B cell (primary cell): ENCODE measurements around the gene FBXL4.

Experiments
- EZH2 ChIP-seq: IDR thresholded peaks from 2 replicates; pipeline ENCODE4 v1.6.1; 2012; ENCODE audit warnings: borderline replicate concordance, low read depth, mild to moderate bottlenecking, moderate library complexity, low read length; ENCODE audit not compliant: insufficient read depth, poor library complexity, severe bottlenecking
- TF ChIP-seq, protein P1 (sequence below): fragments of 200-600 bp; IDR thresholded peaks from one replicate; pipeline ENCODE4 v1.8.0; 2022; ENCODE audit warnings: antibody characterized with exemption, mild to moderate bottlenecking

DNA sequence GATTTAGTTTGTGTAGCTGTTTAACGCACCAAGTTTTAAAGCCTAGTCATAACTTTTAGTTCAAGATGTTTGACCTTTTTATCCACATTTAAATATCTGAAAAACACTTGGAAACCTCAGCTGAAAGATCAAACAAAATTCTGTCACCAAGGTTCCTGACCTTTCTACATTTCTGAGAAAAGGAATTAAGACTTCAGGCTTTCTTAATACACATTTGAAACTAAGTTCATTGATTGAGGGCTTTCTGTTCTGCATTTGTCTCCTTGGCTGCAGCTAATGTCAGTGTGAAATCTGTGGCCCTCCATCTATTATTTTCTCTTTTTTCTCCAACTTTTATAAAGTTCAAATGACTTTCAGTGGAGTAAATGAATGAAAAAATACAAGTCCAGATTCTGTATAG lies 22.7 kb upstream of the FBXL4 start:
- TF ChIP-seq EZH2 = no peak
- TF ChIP-seq, protein P1, sequence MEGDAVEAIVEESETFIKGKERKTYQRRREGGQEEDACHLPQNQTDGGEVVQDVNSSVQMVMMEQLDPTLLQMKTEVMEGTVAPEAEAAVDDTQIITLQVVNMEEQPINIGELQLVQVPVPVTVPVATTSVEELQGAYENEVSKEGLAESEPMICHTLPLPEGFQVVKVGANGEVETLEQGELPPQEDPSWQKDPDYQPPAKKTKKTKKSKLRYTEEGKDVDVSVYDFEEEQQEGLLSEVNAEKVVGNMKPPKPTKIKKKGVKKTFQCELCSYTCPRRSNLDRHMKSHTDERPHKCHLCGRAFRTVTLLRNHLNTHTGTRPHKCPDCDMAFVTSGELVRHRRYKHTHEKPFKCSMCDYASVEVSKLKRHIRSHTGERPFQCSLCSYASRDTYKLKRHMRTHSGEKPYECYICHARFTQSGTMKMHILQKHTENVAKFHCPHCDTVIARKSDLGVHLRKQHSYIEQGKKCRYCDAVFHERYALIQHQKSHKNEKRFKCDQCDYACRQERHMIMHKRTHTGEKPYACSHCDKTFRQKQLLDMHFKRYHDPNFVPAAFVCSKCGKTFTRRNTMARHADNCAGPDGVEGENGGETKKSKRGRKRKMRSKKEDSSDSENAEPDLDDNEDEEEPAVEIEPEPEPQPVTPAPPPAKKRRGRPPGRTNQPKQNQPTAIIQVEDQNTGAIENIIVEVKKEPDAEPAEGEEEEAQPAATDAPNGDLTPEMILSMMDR = no peak
